Limb (tissue), 2 donors: ENCODE results near the gene EPS8L1.

Source experiments
- DNase-seq, 2 donors: peaks; one replicate each; pipeline ENCODE4 v3.0.0-alpha.2; 2016; ENCODE audit errors: extremely low spot score in 2 of 2

Gene EPS8L1

DNA sequence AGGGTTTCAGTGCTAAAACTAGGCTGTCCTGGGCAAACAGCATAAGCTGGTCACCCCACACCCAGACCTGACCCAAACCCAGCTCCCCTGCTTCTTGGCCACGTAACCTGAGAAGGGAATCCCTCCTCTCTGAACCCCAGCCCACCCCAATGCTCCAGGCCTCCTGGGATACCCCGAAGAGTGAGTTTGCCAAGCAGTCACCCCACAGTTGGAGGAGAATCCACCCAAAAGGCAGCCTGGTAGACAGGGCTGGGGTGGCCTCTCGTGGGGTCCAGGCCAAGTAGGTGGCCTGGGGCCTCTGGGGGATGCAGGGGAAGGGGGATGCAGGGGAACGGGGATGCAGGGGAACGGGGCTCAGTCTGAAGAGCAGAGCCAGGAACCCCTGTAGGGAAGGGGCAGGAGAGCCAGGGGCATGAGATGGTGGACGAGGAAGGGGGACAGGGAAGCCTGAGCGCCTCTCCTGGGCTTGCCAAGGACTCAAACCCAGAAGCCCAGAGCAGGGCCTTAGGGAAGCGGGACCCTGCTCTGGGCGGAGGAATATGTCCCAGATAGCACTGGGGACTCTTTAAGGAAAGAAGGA lies 39.0 kb downstream of the EPS8L1 start:
- DNase-seq: no peak

DNA sequence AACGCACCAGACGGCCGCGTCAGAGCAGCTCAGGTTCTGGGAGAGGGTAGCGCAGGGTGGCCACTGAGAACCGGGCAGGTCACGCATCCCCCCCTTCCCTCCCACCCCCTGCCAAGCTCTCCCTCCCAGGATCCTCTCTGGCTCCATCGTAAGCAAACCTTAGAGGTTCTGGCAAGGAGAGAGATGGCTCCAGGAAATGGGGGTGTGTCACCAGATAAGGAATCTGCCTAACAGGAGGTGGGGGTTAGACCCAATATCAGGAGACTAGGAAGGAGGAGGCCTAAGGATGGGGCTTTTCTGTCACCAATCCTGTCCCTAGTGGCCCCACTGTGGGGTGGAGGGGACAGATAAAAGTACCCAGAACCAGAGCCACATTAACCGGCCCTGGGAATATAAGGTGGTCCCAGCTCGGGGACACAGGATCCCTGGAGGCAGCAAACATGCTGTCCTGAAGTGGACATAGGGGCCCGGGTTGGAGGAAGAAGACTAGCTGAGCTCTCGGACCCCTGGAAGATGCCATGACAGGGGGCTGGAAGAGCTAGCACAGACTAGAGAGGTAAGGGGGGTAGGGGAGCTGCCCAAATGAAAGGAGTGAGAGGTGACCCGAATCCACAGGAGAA lies 39.9 kb downstream of the EPS8L1 start:
- no peak for DNase-seq

DNA sequence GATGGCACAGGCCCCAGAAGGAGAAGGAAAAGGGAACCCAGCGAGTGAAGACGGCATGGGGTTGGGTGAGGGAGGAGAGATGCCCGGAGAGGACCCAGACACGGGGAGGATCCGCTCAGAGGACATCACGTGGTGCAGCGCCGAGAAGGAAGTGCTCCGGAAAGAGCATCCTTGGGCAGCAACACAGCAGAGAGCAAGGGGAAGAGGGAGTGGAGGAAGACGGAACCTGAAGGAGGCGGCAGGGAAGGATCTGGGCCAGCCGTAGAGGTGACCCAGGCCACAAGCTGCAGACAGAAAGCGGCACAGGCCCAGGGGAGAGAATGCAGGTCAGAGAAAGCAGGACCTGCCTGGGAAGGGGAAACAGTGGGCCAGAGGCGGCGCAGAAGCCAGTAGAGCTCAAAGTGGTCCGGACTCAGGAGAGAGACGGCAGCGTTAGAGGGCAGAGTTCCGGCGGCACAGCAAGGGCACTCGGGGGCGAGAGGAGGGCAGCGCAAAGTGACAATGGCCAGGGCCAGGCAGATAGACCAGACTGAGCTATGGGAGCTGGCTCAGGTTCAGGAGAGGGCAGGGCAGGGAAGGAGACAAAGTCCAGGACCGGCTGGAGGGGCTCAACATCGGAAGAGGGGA lies 40.7 kb downstream of the EPS8L1 start:
- peak in 1 of 2 donors; percentile 45 for DNase-seq

DNA sequence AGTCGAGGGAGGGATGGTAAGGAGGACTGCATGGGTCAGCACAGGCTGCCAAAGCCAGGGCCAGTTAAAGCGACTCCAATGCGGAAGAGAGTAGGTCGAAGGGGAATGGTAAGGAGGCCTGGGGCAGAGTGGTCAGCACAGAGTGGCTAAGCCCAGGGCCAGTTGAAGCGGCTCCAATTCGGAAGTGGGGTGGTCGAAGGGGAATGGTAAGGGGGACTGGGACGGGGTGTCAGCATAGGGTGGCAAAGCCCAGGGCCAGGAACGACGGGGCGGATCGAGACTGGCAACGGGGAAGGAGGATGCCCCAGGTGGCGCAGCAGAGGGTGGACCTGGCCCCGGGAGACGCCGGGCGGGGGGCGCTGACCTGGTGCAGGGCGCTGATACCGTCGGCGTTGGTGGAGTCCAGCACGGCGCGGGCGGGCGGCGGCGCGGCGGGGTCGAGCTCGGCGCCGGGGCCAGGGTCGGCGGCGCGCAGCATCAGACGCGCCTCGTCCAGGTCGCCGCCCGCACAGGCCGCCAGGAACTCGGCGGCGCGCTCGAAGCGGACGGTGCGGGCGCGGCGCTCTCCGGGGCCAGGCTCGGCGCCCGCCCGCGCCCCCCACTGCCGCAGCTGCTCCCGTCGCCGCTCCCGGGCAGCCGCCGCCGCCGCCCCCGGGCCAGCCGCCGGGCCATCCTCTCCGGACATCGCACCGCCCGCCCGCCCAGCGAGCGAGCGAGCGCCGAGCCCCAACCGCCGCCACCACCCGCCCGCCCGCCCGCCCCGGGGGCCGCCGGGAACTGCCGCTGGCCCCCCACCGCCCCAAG lies 41.4 kb downstream of the EPS8L1 start, which contains the start of gene PPP1R12C:
Gene PPP1R12C (minus strand): TSS at position 779 of the 804 bp plus-strand sequence. CDS start 94 bp downstream, at position 685.
- peak in 1 of 2 donors; percentile 67 for DNase-seq

DNA sequence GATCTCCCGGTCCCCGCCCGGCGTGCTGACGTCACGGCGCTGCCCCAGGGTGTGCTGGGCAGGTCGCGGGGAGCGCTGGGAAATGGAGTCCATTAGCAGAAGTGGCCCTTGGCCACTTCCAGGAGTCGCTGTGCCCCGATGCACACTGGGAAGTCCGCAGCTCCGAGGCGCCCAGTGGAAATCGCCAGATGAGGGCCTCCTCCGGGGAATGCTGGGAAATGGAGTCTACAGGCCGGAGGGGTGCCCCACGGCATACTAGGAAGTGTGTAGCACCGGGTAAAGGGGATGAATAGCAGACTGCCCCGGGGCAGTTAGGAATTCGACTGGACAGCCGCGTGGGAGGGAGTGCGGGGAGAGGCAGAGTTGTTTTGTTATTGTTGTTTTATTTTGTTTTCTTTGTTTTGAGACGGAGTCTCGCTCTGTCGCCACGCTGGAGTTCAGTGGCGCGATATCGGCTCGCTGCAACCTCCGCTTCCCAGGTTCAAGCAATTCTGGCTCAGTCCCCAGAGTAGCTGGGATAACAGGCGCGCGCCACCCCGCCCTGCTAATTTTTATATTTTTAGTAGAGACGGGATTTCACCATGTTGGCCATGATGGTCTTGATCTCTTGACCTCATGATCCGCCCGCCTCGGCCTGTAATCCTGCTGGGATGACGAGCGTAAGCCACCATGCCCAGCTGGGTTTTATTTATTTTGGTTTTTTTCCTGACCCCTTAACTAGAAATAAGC lies 42.2 kb downstream of the EPS8L1 start:
- DNase-seq: peak; percentile 98 to 99

DNA sequence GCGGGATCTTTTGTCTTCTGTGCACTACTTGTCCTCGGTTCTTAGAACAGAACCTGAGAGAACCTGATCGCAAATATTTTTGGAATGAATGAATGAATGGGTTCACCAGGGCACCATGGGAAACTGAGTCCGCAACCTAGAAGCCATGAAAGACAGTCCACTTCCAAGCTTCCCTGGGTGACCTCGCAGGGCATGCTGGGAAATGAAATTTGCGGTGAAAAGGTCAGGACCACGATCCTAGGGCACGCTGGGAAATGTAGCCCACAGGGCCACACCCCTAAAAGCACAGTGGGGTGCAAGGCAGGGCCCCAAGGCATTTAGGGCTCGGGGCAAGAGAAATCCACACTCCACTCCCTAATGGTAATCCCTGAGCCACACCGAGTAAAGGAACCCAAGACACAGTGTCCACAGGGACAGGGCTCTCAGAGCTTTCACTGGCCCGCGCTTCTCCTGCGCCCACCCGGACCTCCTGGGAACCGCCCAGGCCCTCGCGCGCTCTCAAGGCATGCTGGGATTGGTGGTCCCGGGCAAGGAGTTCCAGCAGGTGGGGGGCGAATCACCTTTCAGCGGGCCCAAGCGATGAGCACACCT lies 42.8 kb downstream of the EPS8L1 start:
- peak; percentile 12 to 73 for DNase-seq

DNA sequence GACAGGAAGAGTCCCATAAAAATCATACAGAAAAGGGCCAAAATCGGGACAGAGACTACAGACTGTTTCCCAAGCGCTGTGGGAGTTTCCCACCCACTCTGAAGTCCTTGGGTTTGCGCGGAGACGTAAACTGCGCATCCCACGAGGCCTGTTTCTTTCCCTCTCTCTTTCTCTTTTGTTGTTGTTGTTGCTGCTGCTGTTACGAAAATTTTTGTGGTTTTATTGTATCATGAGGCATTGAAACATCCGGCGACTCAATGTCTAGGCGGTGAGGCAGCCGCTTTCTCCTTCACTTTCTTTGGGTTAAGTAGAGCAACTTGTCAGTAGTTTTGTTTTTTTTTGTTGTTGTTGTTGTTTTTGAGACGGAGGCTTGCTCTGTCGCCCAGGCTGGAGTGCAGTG lies 43.4 kb downstream of the EPS8L1 start:
- no peak for DNase-seq

DNA sequence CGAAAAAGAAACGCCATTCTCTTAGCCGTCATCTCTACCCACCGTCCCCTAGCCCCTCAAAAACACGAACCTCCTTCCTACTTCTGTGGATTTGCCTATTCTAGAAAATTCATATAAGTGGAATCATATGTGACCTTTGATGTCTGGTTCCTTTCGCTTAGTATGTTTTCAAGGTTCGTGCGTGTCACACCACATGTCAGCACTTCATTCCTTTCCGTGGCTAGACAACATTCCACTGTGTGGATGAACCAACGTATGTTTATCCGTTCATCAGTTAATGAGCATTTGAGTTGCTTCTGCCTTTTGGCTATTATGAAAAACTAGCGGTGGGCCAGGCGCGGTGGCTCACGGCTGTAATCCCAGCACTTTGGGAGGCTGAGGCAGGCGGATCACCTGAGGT lies 55.8 kb downstream of the EPS8L1 start:
- no peak for DNase-seq

DNA sequence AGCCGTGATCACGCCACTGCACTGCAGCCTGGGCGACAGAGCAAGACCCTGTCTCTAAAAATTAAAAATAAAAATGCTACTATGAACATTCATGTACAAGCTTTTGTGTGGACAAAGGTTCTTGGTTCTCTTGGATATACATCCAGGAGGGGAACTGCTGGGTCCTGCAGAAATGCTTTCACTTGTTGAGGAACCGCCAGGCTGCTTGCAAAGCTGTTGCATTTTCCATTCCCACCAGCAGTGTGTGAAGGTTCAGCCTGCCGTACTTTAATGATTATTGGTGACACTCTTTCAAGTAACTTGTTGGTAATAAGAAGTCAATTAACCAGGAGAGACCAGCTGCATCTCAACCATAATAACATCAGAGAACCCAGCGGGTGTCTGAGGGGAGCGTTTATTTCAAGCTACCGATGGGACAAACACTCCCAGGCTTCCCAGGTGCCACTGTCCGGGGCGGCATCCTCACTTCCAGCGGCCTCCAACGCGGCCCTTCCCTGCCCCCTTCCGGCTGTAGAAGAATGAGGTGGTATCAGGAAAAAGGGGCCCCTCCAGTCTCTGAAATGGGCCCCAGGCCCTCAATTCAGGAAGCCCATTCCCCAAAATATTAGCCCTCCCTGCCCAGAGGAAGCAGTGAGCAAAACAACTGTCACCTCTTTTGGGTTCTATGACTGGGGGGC lies 56.9 kb downstream of the EPS8L1 start:
- no peak for DNase-seq

DNA sequence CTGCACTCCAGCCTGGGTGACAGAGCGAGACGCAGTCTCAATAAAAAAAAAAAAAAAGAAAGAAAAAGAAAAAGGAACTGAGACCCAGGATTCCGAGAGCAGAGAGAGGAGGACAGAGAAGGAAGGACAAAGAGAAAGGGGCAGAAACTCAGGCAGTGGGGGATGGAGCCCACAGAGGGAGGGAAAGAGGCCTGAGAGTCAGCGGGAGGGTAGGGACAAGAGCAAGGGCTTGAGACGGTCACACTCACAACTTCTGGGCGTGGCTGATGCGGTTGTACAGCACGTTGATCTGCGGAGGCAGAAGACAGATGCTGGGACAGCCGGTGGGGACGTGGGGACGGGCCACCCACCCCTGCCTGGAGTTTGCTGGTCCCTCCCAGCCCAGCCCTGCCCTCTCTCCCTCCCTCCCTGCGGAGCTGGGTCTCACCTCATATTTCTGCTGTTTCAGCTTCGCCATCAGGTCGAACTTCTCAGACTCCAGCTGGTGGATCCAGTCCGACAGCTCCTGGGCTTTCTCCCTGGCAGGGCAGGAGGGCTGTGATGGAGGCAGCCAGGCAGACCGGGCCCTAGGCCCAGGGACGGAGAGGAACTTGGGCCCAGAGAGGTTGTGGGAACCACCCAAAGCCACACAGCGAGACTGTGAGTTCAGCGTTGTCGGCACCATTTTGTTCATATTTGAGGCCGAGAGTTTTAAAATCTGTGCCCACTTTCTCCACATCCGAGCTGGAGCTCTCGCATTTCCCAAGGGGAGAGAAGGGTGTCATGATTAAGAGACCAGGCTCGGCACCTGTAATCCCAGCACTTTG lies 58.2 kb downstream of the EPS8L1 start:
- no peak for DNase-seq

DNA sequence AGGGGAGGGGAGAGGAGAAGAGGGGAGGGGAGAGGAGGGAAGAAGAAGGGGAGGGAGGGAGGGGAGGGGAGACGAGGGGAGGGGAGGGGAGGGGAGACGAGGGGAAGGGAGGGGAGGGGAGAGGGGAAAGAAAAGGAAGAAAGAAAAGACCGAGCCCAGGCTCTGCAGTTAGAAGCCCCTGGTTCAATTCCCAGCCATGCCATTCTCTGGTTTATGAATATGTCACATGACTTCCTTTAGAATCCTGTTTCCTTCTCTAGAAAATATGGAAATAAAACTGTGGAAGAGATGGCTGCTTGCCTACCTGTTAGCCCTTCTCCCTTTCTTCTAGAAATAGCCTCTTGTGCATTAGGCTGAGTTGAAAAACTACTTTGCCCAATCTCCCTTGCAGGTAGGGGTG lies 59.1 kb downstream of the EPS8L1 start:
- no peak for DNase-seq

DNA sequence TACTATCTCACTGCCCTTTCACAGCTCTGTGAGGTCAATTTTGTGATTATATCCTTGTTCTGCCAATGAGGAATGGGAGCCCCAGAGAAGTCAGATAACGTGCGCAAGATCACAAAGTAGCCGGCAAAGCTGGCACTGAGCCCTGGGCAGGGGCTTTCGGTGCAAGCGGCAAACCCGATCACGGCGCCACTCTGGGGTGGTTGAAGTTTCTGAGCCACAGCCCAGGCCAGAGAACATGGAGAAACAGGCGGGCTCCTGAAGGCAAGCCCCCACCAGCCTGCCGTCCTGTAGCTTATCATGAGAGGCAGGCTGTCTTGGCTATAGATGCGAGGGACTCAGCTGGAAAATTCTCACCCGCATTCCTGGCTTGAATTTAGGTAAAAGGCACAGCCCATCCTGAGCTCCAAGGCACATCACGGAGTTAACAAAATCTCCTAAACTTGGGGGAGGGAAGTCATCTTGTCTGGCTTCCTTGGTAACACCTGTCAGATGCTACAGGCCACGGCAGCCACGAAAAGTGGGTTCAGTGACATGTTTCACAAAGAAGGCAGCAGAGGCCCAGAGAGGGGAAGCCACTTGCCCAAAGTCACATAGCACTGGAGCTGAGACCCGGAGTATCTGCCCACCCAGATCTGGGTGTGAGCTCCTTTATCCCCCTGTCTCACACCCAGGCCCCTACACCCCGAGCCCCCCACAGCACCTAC lies 60.9 kb downstream of the EPS8L1 start:
- no peak for DNase-seq
